ENCODE data around the gene UBA1. TPM values are rescaled to one million over a fixed set of nuclear protein-coding genes. Genes with fewer than 3 reads are reported as not detected.

UBA1 gene
- total and polyA plus RNA-seq, 2 donors (not counting 3 experiments of a cell fraction or from before 2014, with no cell fraction given): 237 to 297 TPM

DNA sequence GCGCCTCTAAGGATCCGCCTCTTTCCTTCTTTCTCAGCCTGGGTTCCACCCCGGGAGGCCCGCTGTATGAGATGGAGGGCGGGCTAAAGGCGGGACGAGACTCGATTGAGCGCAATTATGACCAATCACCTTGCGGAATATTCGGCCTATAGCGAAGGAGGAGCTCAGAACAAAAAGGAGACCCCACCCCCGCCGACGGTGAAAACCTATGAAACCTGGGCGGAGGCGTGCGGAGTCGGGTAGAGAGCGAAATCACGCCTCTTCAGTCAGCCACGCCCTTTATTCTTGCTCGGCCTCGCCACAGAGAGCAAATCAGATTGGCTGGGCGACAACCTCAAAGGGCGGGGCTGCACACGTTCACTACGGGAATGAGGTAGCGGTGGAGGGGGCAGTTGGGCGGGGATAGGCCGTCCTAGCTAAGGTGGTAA is 24.2 kb downstream of the UBA1 start:
- BruUV-seq (replicated peaks): no TSS peak
- Histone ChIP-seq H3K79me2 (ENCODE audit: control insufficient read depth, insufficient read depth, low read length) (peaks cover 39% of the 10 kb centered on the region), H3K9me1 (replicated peaks; ENCODE audit: control insufficient read depth, extremely low read depth, insufficient read depth, low read length) (no peaks in the 10 kb centered on the region), H3K4me1 (ENCODE audit: control insufficient read depth, extremely low read depth, insufficient read depth, low read length) (peaks cover 13% of the 10 kb centered on the region), H4K20me1 (replicated peaks; ENCODE audit: control insufficient read depth, extremely low read depth, insufficient read depth, low read length) (no peaks in the 10 kb centered on the region), H3K9ac (replicated peaks; ENCODE audit: extremely low read depth, insufficient read depth, low read length) (peak overlapping the region; percentile 97), H2AFZ (ENCODE audit: low read depth, low read length) (peak overlapping the region; percentile 65), H3K4me3 (replicated peaks in 1 of 3; ENCODE audit: insufficient read depth in 1 of 3, low read depth in 1 of 3, low read length in 3 of 3) (peak overlapping the region in 2 of 3 experiments; percentile 73 to 80), H3K27ac (ENCODE audit: insufficient read depth, low read depth, low read length) (peak overlapping the region; percentile 91), H3K4me2 (ENCODE audit: insufficient read depth, low read length) (peak overlapping the region; percentile 89), H3K9me3 (replicated peaks; ENCODE audit: control insufficient read depth, insufficient read depth, low read length) (no peaks in the 10 kb centered on the region), H3K27me3 (ENCODE audit: control insufficient read depth in 2 of 2, insufficient read depth in 2 of 2, low read length in 2 of 2) (no peaks in the 10 kb centered on the region), H3K36me3 (ENCODE audit: control insufficient read depth in 2 of 2, extremely low read depth in 1 of 2, insufficient read depth in 2 of 2, low read length in 2 of 2) (peaks cover 7 to 23% of the 10 kb centered on the region in 2 experiments)
- CTCF ChIA-PET: interaction anchor here (0.6 to 2.0 kb wide), 6 partner anchors 73 to 342 kb away, joined by 3 to 13 read pairs (median 4); partner anchors contain the start of genes NDUFB11 and RBM10
- intact Hi-C loops (cut with micrococcal nuclease) (loop anchor here (1.0 to 5.0 kb wide), 6 partner anchors 15 to 304 kb away; partner anchors contain the start of genes UBA1, USP11 and ZNF41), dilution Hi-C loops (cut with MboI; ENCODE audit: extremely low pct_ligation_motif_present, low sequenced_read_pairs) (no loop called here)
- DNase-seq (ENCODE audit: low read depth, low spot score) (peak; percentile 99), FAIRE-seq (peak; percentile 100)
- TF ChIP-seq POLR2AphosphoS5 (IDR thresholded peaks at IDR 0.05; ENCODE audit: insufficient read depth, low read depth, low read length): peak; percentile 38
- TF ChIP-seq, protein P1, sequence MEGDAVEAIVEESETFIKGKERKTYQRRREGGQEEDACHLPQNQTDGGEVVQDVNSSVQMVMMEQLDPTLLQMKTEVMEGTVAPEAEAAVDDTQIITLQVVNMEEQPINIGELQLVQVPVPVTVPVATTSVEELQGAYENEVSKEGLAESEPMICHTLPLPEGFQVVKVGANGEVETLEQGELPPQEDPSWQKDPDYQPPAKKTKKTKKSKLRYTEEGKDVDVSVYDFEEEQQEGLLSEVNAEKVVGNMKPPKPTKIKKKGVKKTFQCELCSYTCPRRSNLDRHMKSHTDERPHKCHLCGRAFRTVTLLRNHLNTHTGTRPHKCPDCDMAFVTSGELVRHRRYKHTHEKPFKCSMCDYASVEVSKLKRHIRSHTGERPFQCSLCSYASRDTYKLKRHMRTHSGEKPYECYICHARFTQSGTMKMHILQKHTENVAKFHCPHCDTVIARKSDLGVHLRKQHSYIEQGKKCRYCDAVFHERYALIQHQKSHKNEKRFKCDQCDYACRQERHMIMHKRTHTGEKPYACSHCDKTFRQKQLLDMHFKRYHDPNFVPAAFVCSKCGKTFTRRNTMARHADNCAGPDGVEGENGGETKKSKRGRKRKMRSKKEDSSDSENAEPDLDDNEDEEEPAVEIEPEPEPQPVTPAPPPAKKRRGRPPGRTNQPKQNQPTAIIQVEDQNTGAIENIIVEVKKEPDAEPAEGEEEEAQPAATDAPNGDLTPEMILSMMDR (IDR thresholded peaks at IDR 0.05; ENCODE audit: extremely low read depth in 1 of 2, insufficient read depth in 1 of 2, low read depth in 1 of 2, low read length in 2 of 2): no peak
- POLR2A ChIA-PET: interaction anchor here (0.8 to 1.9 kb wide), 3 partner anchors 15 to 306 kb away, joined by 3 to 10 read pairs (median 5); partner anchors contain the start of gene USP11

DNA sequence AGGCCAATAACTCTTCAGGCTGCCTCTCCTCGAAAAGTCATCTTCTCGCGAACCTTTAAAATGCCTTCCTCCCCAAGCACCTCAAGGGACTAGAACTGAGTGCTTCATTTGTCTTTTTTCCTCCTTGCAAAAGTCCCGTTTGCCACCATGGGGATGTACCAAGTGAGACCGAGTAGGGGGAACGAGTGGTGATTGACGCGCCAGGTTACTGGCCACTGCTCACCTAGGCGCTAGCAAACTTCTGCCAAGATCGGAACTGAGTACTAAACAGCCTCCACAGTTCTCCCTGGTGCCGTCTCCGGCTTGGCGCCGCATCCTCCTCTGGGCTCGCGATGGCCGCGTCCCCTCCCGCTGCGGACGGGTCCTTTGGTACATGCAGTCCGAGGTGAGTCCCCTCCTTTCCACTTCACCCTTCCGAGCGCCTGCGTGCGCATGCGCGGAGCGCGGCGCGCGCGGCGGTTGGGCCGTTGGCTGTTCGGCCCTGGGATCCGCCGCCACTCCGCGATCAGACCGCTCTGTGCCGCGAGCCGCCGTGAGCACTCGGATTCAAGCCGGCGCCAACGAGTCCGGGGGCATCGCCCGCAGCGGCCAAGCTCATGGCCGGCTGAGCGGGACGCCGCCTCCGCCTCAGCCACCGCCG is 24.8 kb downstream of the UBA1 start, which contains the start of gene CDK16:
TSS of gene CDK16 (plus strand) at position 402 of the 640 bp plus-strand sequence. CDS start 4,877 bp downstream, outside the sequence.
- TF ChIP-seq, protein P1 (IDR thresholded peaks at IDR 0.05; ENCODE audit: extremely low read depth in 1 of 2, insufficient read depth in 1 of 2, low read depth in 1 of 2, low read length in 2 of 2): no peak
- TF ChIP-seq POLR2A (IDR thresholded peaks at IDR 0.05; ENCODE audit: low read depth, low read length): peak; percentile 64
- TF ChIP-seq MYC (IDR thresholded peaks at IDR 0.05; ENCODE audit: low read depth, low read length): no peak
- no peak for TF ChIP-seq EZH2 (IDR thresholded peaks at IDR 0.05; ENCODE audit: borderline replicate concordance, low read depth, low read length, severe bottlenecking)
- no peak for TF ChIP-seq FOS (IDR thresholded peaks at IDR 0.05; ENCODE audit: borderline replicate concordance, insufficient read depth, low read length)
- TF ChIP-seq JUN (IDR thresholded peaks at IDR 0.05; ENCODE audit: borderline replicate concordance, insufficient read depth, insufficient read length, low read depth): no peak
- TF ChIP-seq, protein P2, sequence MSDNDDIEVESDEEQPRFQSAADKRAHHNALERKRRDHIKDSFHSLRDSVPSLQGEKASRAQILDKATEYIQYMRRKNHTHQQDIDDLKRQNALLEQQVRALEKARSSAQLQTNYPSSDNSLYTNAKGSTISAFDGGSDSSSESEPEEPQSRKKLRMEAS (IDR thresholded peaks at IDR 0.05; ENCODE audit: insufficient read depth, insufficient read length): no peak
- TF ChIP-seq GATA2 (IDR thresholded peaks at IDR 0.05; ENCODE audit: insufficient read depth, insufficient read length, low read depth, low read length): no peak
- peak; percentile 63 for TF ChIP-seq POLR2AphosphoS5 (IDR thresholded peaks at IDR 0.05; ENCODE audit: insufficient read depth, low read depth, low read length)
- ChIA-PET POLR2A (interaction anchor here (0.8 to 1.9 kb wide), 3 partner anchors 15 to 305 kb away, joined by 3 to 10 read pairs (median 5); partner anchors contain the start of gene USP11), CTCF (interaction anchor here (0.9 to 2.0 kb wide), 7 partner anchors 74 to 305 kb away, joined by 3 to 13 read pairs (median 4); partner anchors contain the start of genes NDUFB11 and RBM10)
- no peaks in the 10 kb centered on the region for H3K9me1 ChIP-seq (replicated peaks; ENCODE audit: control insufficient read depth, extremely low read depth, insufficient read depth, low read length)
- no peaks in the 10 kb centered on the region for H4K20me1 ChIP-seq (replicated peaks; ENCODE audit: control insufficient read depth, extremely low read depth, insufficient read depth, low read length)
- dilution Hi-C loops (cut with MboI; ENCODE audit: extremely low pct_ligation_motif_present, low sequenced_read_pairs) (no loop called here), intact Hi-C loops (cut with micrococcal nuclease) (loop anchor here (1.0 to 5.0 kb wide), 5 partner anchors 15 to 304 kb away; partner anchors contain the start of genes USP11 and ZNF41)
- H3K27ac ChIP-seq (ENCODE audit: insufficient read depth, low read depth, low read length): peak within 1 kb of the TSS; percentile 91
- TSS peak; percentile 12 for BruUV-seq (replicated peaks)
- peak within 1 kb of the TSS; percentile 97 for H3K9ac ChIP-seq (replicated peaks; ENCODE audit: extremely low read depth, insufficient read depth, low read length)
- FAIRE-seq (peak; percentile 66), DNase-seq (ENCODE audit: low read depth, low spot score) (peak; percentile 82)
- peak within 1 kb of the TSS; percentile 89 for H3K4me2 ChIP-seq (ENCODE audit: insufficient read depth, low read length)
- no peaks in the 10 kb centered on the region for H3K9me3 ChIP-seq (replicated peaks; ENCODE audit: control insufficient read depth, insufficient read depth, low read length)
- peak within 1 kb of the TSS; percentile 65 for H2AFZ ChIP-seq (ENCODE audit: low read depth, low read length)
- H3K4me1 ChIP-seq (ENCODE audit: control insufficient read depth, extremely low read depth, insufficient read depth, low read length): peaks cover 13% of the 10 kb centered on the region
- peaks cover 42% of the 10 kb centered on the region for H3K79me2 ChIP-seq (ENCODE audit: control insufficient read depth, insufficient read depth, low read length)
- H3K4me3 ChIP-seq (replicated peaks in 1 of 3; ENCODE audit: insufficient read depth in 1 of 3, low read depth in 1 of 3, low read length in 3 of 3): peak within 1 kb of the TSS; percentile 43 to 80 (median 73)
- H3K36me3 ChIP-seq (ENCODE audit: control insufficient read depth in 2 of 2, extremely low read depth in 1 of 2, insufficient read depth in 2 of 2, low read length in 2 of 2): peaks cover 6 to 27% of the 10 kb centered on the region in 2 experiments
- H3K27me3 ChIP-seq (ENCODE audit: control insufficient read depth in 2 of 2, insufficient read depth in 2 of 2, low read length in 2 of 2): no peaks in the 10 kb centered on the region

Measured in endothelial cell of umbilical vein (primary cell).